ENCODE measurements around the gene KRT6B.
"Not testable (repeated sequence)": the region's sequence is repeated elsewhere in the genome, so short reads cannot be mapped to it uniquely, and the experiment has no call there.

Gene KRT6B

DNA sequence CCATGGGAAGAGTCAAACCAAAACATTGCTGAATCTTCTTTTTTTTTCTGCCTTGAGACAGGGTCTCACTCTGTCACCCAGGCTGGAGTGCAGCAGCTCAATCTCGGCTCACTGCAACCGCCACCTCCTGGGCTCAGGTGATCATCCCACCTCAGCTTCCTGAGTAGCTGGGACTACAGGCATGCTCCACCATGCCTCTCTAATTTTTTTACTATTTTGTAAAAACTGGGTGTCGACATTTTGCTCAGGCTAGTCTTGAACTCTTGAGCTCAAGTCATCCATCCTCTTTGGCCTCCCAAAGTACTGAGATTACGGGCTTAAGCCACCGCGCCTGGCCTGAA is 16.3 kb downstream of the KRT6B start:
- no peak for DNase-seq

DNA sequence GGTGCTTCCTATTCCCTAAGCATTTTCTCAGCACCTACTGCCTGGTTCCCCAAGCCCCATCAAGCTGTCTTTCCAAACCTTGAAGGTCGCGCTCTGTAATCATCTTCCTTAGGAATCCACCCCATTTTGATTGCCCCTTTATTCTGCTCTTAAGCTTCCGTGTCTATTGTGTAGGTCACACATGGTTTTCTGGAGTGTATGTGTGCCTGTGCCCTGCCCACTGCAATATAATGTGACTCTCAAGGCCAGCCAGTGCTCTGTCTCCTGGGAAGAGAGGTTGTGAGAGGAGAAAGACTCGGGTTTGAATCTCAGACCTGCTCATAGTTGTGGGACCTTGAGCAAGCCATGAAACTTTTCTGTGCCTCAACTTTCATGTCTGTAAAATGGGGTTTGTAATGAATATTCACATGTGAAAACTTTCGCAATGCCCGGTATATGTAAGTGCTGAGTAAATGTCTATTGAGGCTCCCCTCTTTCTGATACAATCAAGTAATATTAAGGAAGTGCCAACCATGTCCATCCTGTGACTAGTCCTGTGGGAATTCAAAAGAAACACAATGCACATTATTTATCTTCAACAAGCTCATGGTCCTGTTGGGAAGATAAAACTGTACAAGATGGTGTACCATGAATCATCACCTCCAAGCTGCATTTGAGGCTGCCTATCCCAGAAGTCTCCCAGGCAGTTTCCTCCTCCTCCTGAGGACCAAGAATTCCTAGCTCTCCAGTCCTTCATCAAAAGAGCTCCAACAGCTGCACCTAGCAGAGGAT is 17.0 kb downstream of the KRT6B start:
- no peak for DNase-seq

DNA sequence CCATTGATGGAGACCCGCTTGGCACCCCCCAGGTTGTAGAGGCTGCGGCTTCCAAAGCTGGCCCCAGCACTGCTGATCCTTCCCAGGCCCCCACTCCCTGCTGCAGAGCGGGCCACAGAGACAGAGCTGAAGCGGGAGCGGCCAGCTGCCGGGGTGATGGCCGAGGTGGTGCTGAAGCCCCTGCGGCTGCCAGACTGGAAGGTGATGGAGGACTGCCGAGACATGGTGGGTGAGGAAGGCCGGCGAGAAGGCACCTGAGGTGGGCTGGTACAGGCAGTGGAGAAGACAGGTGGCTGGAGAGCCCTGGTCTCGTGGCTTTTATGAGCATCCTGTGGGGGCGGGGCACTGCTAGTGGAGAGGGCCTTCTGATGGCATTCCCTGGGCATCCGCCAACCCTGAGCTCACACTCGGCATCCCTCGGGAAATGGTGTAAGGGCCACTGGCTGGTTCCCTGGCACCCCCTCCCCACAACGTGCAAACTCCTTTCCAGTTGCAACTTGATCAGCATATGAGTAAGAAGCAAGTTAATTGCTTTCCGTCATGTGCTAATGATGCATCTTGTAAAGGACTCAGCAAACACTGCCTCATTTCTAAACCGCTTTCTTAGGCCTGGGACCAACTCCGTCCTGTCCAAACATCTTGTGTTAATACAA is 17.7 kb downstream of the KRT6B start, which contains the start of gene KRT75:
Gene KRT75, minus strand, starts transcription at position 291 of the 653 bp plus-strand sequence. Its CDS starts 67 bp downstream, at position 224.
- DNase-seq = no peak

DNA sequence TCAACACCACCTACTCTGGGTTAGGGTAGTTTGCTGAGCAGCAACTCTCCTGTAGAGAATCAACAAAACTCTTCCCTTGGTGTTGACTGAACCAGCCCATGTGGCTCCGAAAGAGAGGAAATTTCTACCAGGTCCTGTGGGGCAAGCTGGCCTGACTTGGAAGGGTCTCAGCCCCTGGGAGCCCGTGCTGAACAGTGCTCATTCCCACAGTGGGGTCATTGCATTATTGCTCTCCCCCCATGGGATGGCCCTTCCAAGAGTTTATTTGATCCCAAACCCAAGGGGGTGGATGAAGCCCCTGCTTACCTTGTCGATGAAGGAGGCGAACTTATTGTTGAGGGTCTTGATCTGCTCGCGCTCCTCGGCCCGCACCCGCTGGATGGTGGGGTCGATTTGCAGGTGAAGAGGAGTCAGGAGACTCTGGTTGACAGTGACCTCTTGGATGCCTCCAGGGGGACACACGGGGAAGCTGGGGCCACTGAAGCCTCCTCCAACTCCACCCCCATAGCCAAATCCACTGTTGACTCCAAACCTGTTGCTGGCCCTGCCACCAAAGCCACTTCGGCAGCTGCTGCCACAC is 18.4 kb downstream of the KRT6B start:
- DNase-seq = no peak

DNA sequence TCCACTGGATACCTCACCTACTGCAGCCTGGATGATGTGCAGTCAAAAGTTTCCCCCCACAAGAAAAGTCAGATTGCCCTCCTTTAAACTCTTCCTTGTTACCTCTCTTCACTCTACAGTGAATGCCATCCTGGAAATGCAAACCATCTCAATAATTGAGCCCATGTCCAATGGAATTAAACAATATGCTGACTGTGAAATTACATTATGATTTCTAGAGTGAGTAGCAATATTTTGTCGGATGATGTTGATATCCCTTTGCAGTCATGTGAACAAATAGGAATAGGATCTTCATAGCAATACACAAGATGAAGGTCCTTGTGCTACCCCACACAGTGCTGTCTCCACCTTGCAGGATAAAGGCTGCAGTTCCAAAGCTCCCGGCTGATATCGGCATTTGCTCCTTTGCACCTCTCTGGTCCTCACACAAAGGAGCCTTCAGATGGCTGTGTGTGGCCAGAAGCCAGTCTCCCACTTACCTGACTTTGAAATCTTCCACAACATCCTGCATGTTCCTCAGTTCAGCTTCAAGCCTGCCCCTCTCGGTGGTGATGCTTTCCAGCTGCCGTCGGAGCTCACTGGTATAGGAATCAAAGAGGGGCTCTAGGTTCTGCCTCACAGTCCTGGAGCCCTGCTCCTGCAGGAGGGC is 19.3 kb downstream of the KRT6B start:
- DNase-seq = no peak

DNA sequence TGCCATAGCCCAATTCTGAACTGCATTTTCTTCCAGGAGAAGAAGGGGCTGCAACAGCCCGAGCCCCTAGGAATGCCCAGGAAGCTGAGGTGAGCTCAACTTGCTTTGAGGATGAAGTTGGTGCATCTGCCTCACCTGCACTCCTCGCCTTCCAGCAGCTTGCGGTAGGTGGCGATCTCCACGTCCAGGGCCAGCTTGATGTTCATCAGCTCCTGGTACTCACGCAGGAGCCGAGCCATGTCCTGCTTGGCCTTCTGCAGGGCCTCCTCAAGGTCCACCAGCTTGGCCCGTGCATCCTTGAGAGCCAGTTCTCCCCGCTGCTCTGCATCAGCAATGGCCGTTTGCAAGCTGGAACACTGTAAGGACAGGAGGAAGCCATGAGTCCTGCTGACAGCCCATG is 23.8 kb downstream of the KRT6B start:
- DNase-seq = no peak

DNA sequence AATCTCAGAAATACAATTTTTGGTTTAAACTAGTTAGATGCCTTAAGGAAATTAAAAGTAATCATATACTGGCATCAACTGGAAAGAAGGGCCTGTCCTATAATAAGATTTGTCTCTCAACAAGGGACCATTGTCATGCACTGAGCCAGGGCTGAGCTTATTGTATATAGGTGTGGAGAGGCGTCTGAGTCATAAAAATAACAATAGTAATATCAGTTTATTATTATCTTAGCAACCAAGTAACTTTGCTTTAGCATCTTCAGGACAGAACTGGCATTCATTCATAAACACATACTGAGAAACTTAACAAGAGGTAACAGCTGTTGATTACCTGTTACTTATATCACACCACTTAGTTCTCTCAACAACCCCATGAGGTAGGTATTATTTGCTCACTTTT is 24.9 kb downstream of the KRT6B start:
- no peak for DNase-seq

DNA sequence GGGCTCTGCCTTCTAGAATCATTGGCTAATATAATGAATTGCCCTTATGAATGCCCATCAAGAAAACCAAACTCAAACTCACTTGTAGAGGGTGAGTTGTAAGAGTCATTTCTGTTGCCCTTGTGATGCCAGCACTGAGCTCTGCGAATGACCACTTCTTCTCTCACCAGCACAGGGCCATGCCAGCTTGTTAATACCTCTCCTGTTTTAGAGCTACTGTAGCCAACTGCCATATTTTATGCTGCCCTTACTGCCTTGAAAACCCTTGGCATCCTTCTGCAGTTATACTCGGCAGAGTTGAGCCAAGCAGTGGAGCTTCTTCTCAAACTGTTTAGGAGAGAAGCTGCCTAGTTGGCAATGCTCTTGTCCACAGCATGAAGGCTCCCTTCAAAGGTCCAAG is 25.9 kb downstream of the KRT6B start:
- no peak for DNase-seq

DNA sequence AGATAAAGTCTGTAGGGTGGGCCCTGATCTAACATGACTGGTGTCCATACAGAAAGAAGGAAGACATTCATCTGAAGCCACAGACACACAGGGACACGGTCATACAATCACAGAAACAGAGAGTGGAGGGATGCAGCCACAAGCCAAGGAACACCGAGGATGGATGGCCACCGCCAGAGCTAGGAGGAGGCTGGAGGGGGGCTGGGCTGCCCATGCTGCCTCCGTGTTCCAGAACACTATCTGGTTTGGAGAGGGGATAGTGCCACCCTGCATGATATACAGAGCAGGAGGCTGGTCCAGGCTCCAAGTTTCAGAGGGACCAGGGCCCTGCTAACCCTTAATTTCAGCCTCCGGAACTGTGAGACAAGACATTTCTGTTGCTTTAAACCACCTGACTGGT is 26.5 kb downstream of the KRT6B start:
- no peak for DNase-seq

DNA sequence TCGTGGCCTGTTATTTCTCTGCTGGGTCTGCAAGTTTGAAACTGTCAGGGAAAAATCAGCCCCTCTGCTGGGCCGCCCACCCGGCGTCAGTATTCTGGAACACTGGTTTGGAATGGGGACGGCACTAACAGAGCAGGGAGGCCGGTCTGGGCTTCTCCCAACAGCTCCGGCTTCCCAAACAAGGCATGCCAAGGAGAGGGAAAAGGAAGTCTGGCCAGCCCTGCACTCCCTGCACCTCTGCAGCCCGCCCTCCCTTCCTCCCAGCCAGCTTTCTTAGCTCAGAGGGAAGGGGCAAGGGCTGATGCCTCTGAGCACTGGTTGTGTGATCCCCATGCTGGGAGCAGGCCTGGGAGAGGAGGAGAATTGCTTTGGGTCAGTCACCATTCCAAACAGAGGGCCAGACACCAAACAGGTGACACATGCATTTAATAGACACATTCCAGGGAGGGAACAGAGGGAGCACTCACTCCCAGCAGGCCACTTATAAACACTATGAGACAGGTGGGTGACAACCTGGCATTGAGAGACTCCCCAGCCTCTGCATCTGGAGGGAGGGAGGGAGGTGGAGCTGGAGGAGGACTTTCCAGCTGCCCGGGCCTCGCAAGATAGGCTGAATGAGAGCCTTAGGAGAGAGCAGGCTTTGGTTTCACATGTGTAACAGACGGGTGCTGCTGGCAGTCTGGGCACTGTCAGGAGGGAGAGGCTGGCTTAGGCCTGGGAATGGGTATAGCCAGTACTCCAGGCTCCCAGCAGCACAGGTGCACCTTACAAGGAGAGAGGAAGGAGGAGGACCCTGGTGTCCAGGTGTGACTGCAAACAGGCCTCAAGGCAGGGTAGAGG is 28.1 kb downstream of the KRT6B start:
- DNase-seq = no peak

DNA sequence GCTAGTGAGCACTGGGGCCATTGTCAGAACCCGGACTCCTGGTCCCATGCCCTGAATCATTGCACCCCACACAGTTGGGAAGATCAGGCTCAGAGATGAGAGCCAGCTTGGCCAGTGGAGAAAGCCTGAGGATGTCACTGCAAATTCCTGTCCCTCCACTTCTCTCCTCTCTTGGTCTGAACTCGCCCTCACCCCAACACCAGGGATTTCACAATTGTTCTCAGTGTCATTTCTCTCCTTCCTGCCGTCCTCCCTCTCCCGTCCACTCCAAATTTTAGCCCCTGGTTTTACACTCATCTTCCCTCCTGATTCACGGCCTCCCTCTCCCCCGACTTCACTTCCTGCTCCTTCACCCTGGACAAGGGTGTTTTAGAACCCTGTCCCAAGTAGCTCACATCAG is 28.9 kb downstream of the KRT6B start:
- DNase-seq = no peak

DNA sequence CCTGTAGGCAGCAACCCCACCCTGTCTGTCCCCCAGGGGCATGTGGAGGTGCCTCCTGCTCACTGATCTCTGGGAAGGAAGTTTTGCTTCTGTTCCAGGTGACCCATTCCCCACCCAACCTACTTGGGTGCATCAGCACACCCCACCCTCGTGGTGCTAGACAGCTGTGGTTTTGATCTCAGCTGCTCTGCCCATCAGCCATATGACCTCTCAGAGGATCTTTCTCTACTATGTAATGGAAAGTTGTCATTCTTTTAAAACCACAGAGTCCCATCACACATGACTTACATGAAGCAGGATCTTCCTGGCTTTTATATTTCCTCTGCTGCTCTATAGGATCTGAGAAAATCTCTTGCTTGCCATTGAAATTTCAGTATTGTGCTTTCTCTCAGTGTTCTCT is 32.3 kb downstream of the KRT6B start:
- no peak for DNase-seq

DNA sequence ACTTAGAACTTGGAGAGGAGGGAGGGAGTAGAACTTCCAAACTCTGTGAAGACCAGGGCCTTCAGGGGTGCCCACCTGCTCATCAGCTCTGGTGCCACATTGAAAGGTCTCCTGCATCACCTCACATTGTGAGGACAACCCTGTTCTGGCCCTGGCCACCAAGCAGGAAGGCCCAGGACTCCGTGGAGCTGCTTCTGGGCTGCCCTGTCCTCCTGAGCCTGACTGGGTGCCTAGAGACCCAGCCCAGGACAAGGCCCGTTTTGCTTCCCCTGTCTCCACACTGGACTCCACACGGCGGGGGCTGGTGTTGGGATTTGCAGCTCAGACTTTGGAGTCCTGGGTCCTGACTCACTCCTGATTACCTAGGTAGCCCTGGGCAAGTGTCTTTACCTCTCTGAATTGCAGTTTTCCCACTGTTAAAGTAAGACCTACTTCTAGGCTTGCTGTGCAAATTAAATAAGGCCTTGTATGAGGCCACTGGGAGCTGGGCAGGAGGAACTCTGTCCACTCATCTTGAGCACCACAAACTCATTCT is 33.3 kb downstream of the KRT6B start:
- DNase-seq = no peak

DNA sequence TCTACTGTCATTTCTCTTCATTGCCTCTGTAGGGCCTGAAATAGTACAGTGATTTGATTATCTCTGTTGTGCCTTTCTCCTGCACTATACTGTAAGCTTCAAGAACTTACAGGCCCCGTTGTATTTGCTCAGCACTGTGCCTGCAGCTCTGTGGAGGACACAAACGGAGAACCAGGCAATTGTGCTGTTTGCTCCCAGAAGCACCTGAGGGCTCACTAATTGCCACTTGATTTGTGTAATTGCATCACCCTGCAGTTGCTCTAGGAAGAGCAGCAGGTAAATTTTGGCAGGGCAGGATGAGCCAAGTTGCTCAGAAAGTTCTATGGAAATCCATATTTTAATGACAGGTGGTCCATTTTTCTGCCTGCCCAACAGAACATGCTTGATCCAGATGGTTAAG is 34.2 kb downstream of the KRT6B start:
- no peak for DNase-seq

DNA sequence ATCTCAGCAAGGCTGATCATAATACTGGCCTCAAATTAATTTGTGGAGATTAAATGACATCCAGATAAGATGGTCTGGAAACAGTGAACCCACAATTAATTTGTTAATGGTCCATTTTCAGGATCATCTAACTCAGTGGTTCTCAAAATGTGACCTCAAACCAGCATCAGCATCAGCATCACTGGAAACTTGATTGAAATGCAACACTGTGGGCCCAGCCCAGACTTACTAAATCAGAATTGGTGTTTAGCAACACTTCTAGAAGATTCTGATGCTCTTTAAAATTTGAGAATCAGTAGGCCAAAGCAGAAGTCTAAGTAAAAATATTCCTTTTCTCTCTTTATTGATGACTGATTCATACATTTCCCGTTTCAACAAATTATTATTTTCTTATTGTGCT is 35.2 kb downstream of the KRT6B start:
- no peak for DNase-seq

DNA sequence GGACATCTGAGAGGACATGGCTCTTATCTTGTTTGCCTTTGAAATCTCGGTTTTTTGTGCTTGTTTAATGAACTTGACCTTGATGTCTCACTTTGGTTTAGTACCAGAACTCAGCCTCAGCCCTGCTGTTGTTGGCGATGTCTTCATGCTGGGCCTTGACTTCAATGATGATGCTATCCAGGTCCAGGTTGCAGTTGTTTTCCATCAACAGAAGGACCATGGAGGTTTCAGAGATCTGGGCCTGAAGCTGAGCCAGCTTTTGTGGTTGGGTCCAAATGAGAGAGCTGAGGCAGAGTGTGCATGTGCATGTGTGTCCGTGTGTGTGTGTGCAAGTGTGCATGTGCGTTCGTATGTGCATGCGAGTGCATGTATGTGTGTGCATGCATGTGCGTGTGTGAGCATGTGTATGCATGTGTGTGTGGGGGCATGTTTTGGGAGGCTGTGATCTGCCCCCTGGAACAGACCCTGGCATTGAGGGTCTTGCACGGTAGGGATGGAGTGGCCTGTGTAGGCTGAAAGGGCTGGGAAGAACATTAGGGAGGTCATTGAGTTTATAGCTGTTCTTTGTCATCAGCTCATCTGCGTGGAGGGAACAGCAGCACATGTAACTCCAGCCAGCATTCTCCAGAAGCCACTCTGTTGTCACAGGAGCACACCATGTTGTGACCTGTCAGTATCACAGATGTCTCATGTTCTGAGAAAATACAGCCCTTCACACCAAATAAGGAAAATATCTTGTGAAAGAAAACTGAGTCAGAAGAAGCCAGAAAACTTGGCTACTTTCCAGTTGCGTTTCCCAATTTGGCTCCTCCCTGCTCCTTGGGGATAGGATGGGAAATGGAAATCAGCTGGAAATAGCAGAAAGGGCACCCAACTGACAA is 35.8 kb downstream of the KRT6B start:
- DNase-seq = no peak

DNA sequence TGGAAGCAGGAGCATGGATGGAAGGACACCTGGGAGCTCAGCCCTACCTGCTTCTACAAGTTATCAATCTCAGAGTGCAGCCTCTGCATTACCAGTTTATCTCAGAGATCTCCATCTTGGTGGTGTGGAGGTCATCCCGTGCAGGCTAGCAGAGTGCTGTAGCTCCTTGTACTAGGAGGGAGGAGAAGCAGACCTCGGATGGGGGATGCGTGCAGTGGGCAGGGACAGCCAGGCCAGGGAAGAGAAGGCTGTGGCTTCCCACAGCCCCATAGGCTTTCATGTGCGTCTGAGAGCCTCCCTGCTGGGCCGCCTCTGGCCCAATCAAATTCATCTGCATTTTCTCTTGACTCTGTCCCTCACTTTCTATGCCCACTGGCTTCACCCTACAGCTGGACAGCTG is 37.0 kb downstream of the KRT6B start:
- DNase-seq = no peak

DNA sequence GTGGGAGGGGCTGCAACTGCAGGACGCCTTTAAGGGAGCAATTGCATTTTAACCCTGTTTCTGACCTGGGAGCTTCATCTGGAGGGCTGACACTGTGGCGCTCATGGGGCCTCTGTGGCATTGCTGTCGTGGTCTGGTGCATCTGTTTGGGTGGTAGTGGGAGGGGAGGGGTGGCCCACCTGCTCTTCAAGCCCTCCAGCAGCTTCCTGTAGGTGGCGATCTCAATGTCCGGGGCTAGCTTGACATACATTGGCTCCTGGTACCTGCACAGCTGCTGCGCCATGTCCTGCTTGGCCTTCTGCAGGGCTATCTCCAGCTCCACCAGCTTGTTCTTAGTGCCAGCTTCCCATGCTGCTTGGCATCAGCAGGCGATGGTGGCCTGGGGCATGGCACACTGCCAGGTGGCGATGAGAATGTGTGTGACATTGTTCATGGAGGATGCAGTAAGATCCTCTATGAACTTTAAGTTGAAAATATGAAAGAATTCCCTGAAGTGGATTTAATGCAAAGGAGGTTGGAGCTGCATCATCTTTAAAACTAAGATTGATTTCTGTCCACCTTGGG is 38.1 kb downstream of the KRT6B start:
- no peak for DNase-seq

DNA sequence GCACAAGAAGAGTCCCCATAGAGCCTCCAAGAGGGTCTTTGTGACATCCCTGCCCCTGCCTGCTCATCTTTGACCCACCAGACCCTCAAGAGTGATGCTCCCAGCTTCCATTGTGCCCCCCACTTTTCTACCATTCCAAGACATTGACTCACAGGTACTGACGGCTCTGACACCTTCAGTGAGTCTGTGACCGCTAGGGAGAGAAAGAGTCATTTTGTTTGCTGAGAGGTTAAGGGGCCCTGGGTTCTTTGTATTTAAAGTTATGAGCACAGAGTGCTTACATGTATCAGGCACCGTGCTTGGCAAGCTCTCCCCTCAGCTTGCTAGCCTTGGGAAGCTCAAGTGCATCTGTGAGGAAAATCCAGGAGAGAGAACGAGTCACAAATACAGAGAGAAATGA is 38.7 kb downstream of the KRT6B start:
- no peak for DNase-seq

DNA sequence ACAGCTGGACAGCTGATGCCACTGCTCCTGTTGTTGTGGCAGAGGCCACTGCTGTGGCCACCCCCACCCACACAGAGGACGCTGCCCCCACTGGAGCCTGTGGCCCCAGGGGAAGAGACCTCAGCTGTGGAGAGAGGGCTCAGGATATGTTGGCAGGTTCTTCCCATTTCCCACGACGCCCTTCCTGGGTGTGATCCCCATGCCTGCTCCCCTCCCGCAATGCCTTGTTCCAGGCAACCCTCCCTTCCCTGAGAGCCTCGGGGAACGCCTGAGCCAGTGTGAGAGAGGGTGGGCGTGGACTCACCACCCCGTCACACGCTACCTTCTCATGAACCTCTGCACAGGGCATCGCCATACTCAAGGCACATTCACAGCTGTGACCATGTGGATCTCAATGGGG is 40.1 kb downstream of the KRT6B start:
- no peak for DNase-seq

DNA sequence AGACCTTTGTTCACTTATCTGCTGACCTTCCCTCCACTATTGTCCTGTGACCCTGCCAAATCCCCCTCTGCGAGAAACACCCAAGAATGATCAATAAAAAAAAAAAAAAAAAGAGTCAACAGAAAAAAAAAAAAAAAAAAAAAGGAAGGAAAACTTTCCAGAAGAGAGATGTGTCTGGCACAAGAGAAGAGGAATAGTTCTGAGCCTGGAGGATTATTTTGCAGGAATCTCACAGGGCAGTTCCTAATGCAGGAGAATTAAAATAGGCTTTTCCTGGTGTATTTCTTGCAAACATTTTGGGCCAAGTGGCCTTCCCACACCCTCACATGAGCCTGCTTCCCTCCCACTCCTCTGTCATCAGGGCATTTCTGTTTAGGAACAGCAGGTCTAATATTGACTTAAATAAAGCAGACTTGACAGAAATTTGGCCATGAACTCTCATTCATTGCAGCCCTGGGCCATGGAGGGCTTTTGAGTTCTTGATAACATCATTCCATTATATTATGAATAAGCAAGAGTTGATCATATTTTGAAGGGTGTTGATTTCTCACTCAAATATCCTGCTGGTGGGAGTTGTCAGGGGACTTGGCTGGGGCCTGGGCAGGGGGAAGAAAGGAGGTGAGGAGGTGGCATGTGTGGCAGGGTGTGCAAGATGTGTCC is 41.2 kb downstream of the KRT6B start:
- DNase-seq = not testable (repeated sequence)
